SKM-1 (cell line): ENCODE measurements around the gene STRIT1.

Experiments used
- DNase-seq: peaks from one replicate; lab custom pipeline; 2025; ENCODE audit not compliant: unreplicated experiment; lab: John Stamatoyannopoulos, UW

STRIT1 gene

GRCh38 chr3:155293516-155293915 lies at the start of gene STRIT1:
STRIT1 (minus strand) TSS chr3:155293683.
- no peak for DNase-seq

- DNase-seq: no peak
Observed at GRCh38 chr3:155342344-155342743, 48.9 kb upstream of the STRIT1 start.

GRCh38 chr3:155339052-155339451 lies 45.6 kb upstream of the STRIT1 start:
- DNase-seq: no peak

GRCh38 chr3:155335724-155336354 lies 42.4 kb upstream of the STRIT1 start:
- DNase-seq: no peak

DNA sequence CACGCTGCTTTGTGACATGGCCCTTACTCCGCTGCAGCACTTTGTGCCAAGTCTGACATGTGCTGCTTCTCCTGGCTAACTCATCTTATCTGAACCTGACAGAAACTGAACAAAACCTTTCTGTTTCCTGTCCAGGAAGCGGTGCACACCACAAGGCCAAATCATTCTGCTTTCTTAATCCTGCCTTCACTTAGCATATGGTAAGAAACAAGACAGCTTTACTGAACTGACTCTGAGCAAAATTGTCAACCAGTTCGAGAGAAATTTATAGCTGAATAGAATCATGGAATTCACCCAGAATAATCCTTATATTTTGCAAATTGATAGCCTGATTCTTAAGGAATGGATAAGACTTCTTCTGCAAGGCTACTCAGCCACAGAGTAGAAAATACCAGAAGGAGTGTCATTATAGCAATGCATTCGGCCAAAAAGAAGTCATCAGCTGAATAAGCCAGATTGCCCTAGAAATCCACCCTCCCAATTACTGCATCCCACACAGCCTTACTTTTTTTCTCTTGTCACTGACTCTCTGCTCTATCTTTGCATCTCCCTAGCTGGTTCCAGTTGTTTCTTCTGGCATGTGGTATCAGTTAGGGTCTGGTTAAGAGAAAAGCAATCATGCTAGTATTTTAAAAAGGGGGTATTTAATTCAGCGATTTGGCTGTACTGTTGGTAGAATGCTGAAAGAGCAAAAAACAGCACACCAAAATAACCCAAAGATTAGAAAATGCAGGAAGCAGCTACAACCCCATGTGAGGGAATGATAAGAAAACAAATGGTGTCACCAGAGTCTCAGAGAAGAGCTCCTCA lies 41.6 kb upstream of the STRIT1 start:
- peak; percentile 72 for DNase-seq

DNA sequence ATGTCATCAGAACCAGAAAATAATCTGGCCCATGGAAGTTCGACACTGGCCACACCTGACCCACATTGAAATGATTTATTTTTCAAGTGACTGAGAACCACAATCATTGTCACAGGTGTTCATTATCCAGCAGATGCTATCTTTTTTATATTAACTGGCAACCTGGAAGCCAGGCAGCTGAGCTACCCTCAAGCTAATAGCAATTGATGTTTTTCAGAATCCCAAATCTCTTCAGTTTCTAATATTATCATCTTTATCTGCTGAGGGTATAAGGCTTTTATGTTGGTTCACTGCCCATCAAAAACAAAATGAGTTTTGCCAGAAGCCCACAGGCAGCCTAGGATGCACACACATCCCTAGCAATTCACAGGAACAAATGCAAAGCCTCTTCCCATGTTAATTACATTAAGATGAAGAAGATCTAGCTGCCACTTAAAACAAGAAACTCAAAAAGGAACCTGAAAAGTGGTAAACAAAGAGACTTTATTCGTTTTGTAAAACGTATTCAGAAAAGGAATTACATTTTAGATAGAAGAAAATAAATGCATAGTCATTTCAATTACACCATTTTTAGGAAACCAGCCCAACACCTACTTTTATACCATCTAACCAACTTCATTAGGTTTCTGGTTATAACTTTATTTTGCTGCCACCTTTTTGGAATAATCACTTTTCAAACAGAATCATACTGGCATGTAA lies 40.9 kb upstream of the STRIT1 start:
- DNase-seq: no peak

GRCh38 chr3:155332716-155333115 lies 39.2 kb upstream of the STRIT1 start:
- no peak for DNase-seq

GRCh38 chr3:155331078-155331477 lies 37.6 kb upstream of the STRIT1 start:
- DNase-seq: no peak

GRCh38 chr3:155330370-155330769 lies 36.9 kb upstream of the STRIT1 start:
- no peak for DNase-seq

DNA sequence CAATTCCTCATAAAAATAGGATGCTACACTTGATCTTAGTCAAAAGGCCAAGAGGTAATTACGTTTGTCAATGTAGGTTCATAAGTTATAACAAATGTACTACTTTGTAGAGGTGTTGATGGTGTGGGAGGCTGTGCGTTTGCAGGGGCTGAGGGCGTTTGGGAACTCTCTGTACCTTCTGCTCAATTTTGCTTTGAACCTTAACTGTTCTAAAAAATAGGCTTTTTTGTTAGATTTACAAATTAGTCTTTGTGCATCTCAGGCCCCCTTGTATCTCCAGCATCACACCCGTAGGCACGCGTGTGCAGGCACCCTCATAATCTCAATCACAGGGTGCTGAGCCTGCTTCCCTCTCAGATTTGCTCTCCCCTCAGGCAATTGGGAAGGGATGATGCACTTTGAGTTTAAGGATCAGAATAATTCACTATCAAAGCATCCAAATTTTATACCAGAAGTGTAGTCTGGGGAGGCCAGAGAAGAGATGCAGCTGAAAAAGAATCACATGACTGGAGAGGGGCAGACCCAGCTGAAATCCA lies 36.1 kb upstream of the STRIT1 start:
- DNase-seq: no peak

DNA sequence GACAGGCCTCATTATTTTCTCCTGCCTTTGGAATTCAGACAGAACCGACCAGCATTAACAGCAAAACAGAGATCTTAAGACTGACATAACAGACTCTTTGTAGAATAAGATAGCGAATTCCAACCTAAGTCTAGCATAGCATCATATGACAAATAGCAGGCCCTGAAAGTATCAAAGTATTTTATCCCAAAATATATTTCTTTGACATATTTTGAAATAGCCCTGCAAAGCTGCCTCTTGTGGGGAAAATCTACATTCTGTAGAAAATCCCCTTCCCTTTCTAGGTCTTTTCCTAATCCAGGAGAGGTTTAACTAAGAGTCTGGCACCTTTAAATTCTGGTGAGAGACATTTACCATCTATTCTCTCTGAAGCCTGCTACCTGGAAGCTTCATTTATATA lies 34.4 kb upstream of the STRIT1 start:
- DNase-seq: no peak

DNA sequence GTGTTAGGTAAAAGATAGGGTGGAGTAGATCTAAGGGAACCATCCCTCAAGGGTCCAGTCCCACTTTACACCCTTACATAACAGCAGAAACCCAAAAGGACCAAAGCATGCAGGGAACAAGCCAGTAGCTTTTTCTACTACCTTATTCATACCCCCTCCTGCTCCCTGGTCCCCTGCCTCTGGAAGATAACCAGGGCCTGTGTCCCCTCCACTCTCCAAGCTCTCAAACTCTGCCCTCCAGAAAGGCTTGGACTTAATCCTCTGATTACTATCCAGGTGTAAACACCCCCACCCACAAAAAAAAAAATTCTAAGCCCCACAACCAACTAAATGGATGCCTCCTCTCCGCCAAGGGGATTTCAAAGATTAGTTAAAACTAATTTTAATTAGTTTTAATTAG lies 33.9 kb upstream of the STRIT1 start:
- DNase-seq: no peak

GRCh38 chr3:155326901-155327300 lies 33.4 kb upstream of the STRIT1 start:
- no peak for DNase-seq

DNA sequence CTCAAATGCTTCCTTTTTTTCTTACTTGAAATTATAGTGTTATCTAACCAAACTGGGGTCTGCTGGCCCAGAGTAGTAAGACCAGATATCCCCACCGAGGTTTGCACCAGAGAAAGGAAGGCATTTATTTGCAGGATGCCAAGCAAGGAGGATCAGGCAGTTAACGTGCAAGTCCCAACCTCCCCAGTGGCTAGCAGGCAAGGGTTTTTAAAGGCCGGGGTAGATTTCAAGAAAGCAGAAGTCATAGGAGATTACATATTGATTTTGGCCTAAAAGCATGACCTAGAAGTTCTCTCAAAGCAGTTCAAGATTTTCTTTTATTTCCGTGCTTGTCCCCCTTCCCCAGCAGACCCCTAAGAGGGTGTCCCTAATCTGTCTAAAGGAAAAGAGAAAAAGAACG lies 32.8 kb upstream of the STRIT1 start:
- peak; percentile 11 for DNase-seq

DNA sequence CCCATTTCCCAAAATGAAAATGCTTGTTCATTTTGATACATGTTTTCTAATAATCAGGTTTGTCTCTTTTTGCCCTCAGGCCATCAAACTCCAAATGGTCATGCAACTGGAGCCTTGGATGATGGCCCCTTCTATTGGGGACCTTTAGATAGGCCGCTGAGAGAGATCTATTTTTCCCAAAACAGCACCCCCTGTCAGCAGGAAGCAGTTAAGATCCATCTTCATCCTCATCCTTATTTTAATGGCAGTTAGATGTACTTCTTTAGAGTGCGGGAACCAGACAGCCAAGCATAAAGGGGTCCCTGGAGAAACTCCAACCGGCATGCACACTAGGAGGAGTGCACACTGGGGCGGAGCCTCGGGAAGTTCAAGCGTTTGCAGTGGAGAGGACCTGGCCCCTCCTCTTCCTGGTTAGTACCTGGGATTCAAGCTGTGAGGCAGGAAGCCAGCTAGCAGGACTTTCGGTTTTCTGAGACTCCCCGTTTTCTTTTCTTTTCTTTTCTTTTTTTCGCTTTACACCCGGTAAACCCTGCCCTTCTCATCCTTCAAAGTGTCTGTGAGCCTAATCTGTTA lies 31.9 kb upstream of the STRIT1 start:
- DNase-seq: no peak

DNA sequence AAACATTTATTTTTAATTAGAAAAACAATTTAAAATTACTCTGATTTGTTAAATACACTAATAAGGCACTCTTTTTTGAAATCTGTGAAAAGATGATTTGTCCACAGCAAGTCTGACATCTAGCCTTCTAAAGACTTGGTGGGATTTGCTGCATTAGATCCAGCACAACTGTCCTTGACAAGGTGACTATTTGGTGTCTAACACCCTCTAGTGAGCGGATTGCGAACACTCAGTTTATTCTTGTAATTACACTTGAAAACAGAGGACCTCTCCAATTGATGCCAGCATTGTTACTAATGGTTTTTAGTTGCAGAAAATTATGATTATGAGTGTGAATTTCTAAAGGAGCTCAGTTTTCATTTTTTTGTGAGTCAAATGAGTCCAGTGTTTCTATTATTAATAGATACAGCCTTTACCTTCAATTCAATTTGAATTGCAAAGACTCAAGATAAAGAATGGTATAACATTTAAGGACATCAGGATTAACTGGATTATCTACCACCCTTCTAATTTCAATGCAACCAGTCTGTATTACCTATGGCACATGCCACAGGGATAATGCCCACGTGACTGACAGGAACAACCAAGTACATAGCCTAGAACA lies 29.7 kb upstream of the STRIT1 start:
- DNase-seq: peak; percentile 47

DNA sequence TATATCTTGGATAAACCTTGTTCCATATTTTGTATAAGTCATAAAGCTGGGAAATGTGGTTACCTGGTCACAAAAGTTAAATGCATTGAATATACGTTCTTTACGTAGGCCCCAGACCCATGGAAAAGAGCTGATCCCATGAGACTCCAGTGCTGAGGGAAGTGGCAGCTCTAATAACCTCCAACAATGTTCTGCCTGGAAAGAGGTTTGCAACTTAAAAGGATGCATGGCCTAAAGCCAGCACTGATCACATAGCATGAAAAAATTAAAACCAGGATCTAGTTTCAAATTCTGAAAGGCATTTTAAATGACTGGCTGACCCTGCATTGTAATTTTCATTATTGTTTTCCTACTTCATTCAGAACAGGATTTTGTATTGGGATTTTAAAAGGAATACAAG lies 27.9 kb upstream of the STRIT1 start:
- no peak for DNase-seq

GRCh38 chr3:155320934-155321333 lies 27.5 kb upstream of the STRIT1 start:
- no peak for DNase-seq

- DNase-seq: no peak
Observed at GRCh38 chr3:155318740-155319139, 25.3 kb upstream of the STRIT1 start.

DNA sequence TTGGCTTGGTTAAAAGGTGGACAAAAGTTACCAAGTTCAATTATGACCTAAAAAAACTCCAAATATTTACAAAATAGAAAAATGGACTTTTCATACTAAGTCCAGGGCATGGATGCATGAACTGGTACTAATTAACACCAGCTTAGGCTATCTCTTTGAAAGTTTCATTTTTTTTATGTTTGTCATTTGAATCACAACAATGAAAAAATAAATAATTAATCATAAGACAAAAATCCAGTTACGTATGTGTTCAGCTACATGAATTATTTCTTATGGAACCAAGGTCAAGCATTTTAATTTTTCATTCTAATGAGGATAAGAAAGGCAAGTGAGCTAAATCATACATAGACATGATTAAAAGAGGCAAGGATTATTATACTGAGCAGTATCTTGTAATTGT lies 23.7 kb upstream of the STRIT1 start:
- DNase-seq: no peak

- no peak for DNase-seq
Observed at GRCh38 chr3:155316426-155316825, 22.9 kb upstream of the STRIT1 start.
